Psoas muscle (tissue), 8 donors: Measurements from ENCODE around the gene KRT71. TPM values are rescaled to one million over a fixed set of nuclear protein-coding genes. Genes with fewer than 3 reads are reported as not detected.

Source experiments
- ATAC-seq, 4 donors: fragments of 200-7000 bp; cut with Tn5 transposase; one replicate each; pipeline ENCODE4 v1.9.1; 2020; ENCODE audit warnings: moderate library complexity in 3 of 4, mild to moderate bottlenecking in 2 of 4
- DNase-seq, 2 donors: peaks; one replicate each; pipeline ENCODE4 v3.0.0-alpha.2; 2020
- H3K27ac ChIP-seq: fragments of 200-600 bp; one replicate; pipeline ENCODE4 v1.8.0; 2022
- H3K27me3 ChIP-seq, 3 donors: fragments of 200-600 bp in 1 of 3; one replicate each; pipeline versions ENCODE4 v1.6.1 to v1.8.0; 2013 to 2022; ENCODE audit warnings: low read length in 2 of 3, mild to moderate bottlenecking in 2 of 3, moderate library complexity in 1 of 3; ENCODE audit not compliant: insufficient read depth in 3 of 3
- H3K36me3 ChIP-seq, 2 donors: fragments of 200-600 bp in 1 of 2; one replicate each; pipeline versions ENCODE4 v1.6.1 to v1.8.0; 2013 to 2022; ENCODE audit warnings: low read depth in 1 of 2, mild to moderate bottlenecking in 1 of 2, moderate library complexity in 1 of 2; ENCODE audit not compliant: insufficient read depth in 1 of 2
- H3K4me1 ChIP-seq: fragments of 200-600 bp; one replicate; pipeline ENCODE4 v1.8.0; 2022
- H3K4me3 ChIP-seq: fragments of 200-600 bp; one replicate; pipeline ENCODE4 v1.8.0; 2022; ENCODE audit warnings: mild to moderate bottlenecking
- H3K9me3 ChIP-seq: fragments of 200-600 bp; one replicate; pipeline ENCODE4 v1.8.0; 2022
- CTCF ChIP-seq: fragments of 200-600 bp; IDR thresholded peaks from one replicate; pipeline ENCODE4 v1.8.0; 2022; ENCODE audit warnings: antibody characterized with exemption
- WGBS, 3 donors: extraction: QIAGEN DNeasy Blood & Tissue Kit; methylation state at CpG; one replicate each; pipeline versions ENCODE4 v1.1.6 to v1.1.7; 2013; 5-methylcytosine and 5-hydroxymethylcytosine counted together
- intact Hi-C, 2 donors: fragments of 100-400 bp; cut with DNase I; formaldehyde crosslinking; loops; one replicate each; pipeline versions ENCODE4 v1.11.0 to v1.14.2; 2022
- polyA plus RNA-seq, 3 donors: library from polyadenylated mRNA; stranded (reverse); fragments of 200-250 nt; gene quantifications; one replicate each; pipeline ENCODE4 v1.2.3, GENCODE V29; 2013
- total RNA-seq, 4 donors: library from RNA; stranded (reverse); fragmentation: NEBNext Ultra II Directional in 2 of 4; extraction: Animal tissue kit (Norgen Biotek cat#: 25700) in 2 of 4; gene quantifications; one replicate each; pipeline versions ENCODE4 v1.2.1 to v1.2.4, GENCODE V29; 2021 to 2023
- donor health status: healthy with polysubstance abuse.
- donor health status: DM: no; HTN: no; CAD: no; lungs with moderate emphysema.
- donor health status: Bipolar disorder and iron deficiency.
- donor health status: healthy.
- donor health status: DM: yes; HTN: yes; CAD: no.
- donor health status: DM: no; HTN: no; CAD: no.
- donor health status: DM: no; HTN: no; CAD: no.
- donor health status: DM: yes; HTN: yes; CAD: no.

Gene KRT71
- total and polyA plus RNA-seq, 7 donors, result not detected

DNA sequence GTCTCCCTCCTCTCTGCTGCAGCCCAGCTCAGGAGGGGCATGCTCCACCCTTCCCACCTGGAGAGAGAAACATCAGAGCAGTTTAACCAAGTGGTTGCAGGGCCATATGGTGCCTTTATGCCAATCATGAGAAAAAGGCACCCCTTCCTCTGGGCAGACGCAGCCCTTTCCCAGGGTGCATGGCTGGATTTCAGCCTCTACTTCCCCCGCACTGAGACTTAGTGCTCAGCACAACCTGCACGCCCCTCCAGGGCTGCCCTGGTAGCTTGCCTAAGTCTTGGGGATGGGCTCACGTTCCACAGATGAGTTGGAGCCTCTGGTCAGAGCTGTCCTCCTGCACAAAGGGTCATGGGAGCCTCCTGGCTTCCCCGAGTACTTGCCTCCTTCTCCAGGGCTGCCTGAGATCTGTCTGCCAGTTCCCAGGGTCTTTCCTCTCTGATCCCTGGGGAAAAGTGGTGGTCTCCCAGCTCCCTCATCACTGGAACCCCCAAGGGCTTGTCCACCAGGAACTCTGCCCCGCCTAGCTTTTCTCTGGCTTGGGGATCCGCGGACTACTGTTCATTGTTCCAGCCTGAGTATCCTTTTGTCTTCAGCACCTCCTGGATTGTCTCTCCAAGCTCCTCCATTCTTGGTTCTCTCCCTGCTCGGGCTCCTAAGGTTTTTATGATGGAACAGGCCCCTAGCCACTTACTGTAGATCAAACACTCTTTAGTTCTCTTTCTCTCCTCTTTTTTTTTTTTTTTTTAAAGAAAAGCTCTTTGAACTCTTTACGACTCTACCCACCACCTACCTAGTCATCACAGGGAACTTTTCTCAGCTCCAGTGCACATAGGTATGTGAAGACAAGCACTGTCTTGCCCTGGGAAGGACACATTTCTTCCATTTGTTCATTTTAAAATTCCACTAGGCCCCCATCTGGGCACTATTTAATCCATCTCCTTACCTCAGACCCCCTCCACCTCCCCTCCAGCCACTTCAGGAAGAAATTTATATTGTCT is 26.8 kb upstream of the KRT71 start:
- ATAC-seq, result no peak
- Histone ChIP-seq H3K4me3 (no peak overlapping the region), H3K27me3 (peaks cover 0 to 4% (median 0%) of the 10 kb centered on the region in 3 donors), H3K4me1 (no peaks in the 10 kb centered on the region), H3K27ac (no peak overlapping the region), H3K9me3 (no peaks in the 10 kb centered on the region), H3K36me3 (no peaks in the 10 kb centered on the region)
- no peak for TF ChIP-seq CTCF
- no peak for DNase-seq
- intact Hi-C loops, result loop anchor here (5.0 to 10.0 kb wide), 2 partner anchors 295 to 398 kb away; no protein-coding TSS in a partner anchor
- WGBS, 3 donors, result 80 to 81% (median 81%) methylated on average over 10 of the region's 10 CpGs

DNA sequence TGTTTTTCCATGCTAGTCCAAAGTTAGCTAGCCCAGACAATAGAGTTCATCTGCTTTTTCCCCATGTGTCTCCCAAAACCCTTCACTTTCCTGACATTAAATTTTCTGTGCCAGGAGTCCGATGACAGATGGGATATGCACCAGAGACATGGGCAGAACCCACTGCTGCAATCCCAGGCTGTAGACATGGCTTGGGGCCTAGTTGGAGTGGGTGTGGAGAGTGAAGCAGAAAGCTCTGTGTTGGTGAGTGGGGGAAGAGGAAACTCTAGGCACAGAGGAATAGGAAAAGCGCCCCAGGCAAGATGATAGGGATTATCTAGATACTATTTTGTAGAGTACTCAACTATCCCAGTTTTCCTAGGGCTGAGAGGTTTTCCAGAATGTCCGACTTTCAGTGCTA is 25.5 kb upstream of the KRT71 start:
- no peaks in the 10 kb centered on the region for H3K4me1 ChIP-seq
- no peak for ATAC-seq
- no peak for TF ChIP-seq CTCF
- H3K27ac ChIP-seq, result no peak overlapping the region
- DNase-seq, result no peak
- peaks cover 0 to 4% (median 0%) of the 10 kb centered on the region in 3 donors for H3K27me3 ChIP-seq
- no peaks in the 10 kb centered on the region for H3K36me3 ChIP-seq
- no peak overlapping the region for H3K4me3 ChIP-seq
- WGBS, 3 donors, result 67 to 84% (median 75%) methylated on average over 3 of the region's 3 CpGs
- no peaks in the 10 kb centered on the region for H3K9me3 ChIP-seq
- intact Hi-C loops, result no loop called here

GRCh38 chr12:52577316-52577715 is 24.4 kb upstream of the KRT71 start:
- H3K4me3 ChIP-seq, result no peak overlapping the region
- no peak for ATAC-seq
- intact Hi-C loops, result no loop called here
- no peak for DNase-seq
- 88 to 98% (median 92%) methylated on average over 8 of the region's 8 CpGs for WGBS, 3 donors
- no peak overlapping the region for H3K27ac ChIP-seq
- peaks cover 0 to 6% (median 4%) of the 10 kb centered on the region in 3 donors for H3K27me3 ChIP-seq
- no peaks in the 10 kb centered on the region for H3K9me3 ChIP-seq
- no peaks in the 10 kb centered on the region for H3K36me3 ChIP-seq
- no peak for TF ChIP-seq CTCF
- no peaks in the 10 kb centered on the region for H3K4me1 ChIP-seq

DNA sequence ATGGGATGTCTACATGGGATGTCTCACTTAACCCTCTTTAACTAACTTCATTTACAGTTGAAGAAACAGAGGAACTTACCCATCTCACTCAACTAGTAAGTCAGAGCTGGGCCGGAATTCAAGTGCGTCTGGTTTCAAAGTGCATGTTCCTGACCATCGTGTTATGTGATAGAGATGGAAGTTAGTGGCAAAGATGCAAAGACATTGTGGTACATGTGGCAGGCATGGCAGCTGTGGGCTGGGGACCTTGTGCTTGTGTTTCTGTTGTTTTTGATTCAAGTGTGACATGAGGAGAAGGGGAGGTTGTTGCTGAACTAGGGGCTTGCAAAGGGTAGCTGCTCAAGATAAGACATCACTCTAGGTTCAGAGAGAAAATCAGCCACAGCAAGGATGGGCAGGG is 23.0 kb upstream of the KRT71 start:
- intact Hi-C loops, result no loop called here
- WGBS, 3 donors, result 78 to 97% (median 95%) methylated on average over 3 of the region's 3 CpGs
- H3K27me3 ChIP-seq, result peaks cover 4 to 13% (median 4%) of the 10 kb centered on the region in 3 donors

More for the DNA sequence above, 23.0 kb upstream of the KRT71 start:
- DNase-seq (no peak), ATAC-seq (no peak)
- Histone ChIP-seq H3K4me1 (no peaks in the 10 kb centered on the region), H3K27ac (no peak overlapping the region), H3K36me3 (no peaks in the 10 kb centered on the region), H3K9me3 (no peaks in the 10 kb centered on the region), H3K4me3 (no peak overlapping the region)
- TF ChIP-seq CTCF, result no peak
